HPDE6-E6E7 (cell line): ENCODE measurements around the gene XRCC1.
"Not testable (repeated sequence)": the region's sequence is repeated elsewhere in the genome, so short reads cannot be mapped to it uniquely, and the experiment has no call there.

Experiments
- DNase-seq: peaks from one replicate; pipeline ENCODE4 v3.0.0; 2011; ENCODE audit warnings: missing footprints; ENCODE audit errors: extremely low spot score

XRCC1 gene

GRCh38 chr19:43546581-43546980 is 28.7 kb downstream of the XRCC1 start:
- no peak for DNase-seq

- DNase-seq: no peak
Measured at GRCh38 chr19:43545981-43546380, 29.3 kb downstream of the XRCC1 start.

- no peak for DNase-seq
Measured at GRCh38 chr19:43545276-43545675, 30.1 kb downstream of the XRCC1 start.

GRCh38 chr19:43544077-43544476 is 31.2 kb downstream of the XRCC1 start:
- DNase-seq: no peak

- DNase-seq: no peak
Measured at GRCh38 chr19:43541920-43542650, 33.2 kb downstream of the XRCC1 start.

- DNase-seq: no peak
Measured at GRCh38 chr19:43540381-43540780, 34.9 kb downstream of the XRCC1 start.

- no peak for DNase-seq
Measured at GRCh38 chr19:43538922-43539321, 36.4 kb downstream of the XRCC1 start.

GRCh38 chr19:43534816-43535761 is 40.2 kb downstream of the XRCC1 start:
- DNase-seq: no peak

GRCh38 chr19:43534305-43534815 is 41.0 kb downstream of the XRCC1 start:
- no peak for DNase-seq

- DNase-seq: peak; percentile 97
Measured at GRCh38 chr19:43533546-43534304, 41.6 kb downstream of the XRCC1 start.

GRCh38 chr19:43532962-43533545 is 42.3 kb downstream of the XRCC1 start, which contains the start of gene ZNF575:
Gene ZNF575, plus strand, starts transcription at chr19:43533188. Its CDS starts 1,235 bp downstream, at chr19:43534423.
- peak; percentile 73 for DNase-seq

- DNase-seq: no peak
Measured at GRCh38 chr19:43532571-43532961, 42.8 kb downstream of the XRCC1 start.

- no peak for DNase-seq
Measured at GRCh38 chr19:43527860-43528622, 47.3 kb downstream of the XRCC1 start.

GRCh38 chr19:43526884-43527859 is 48.2 kb downstream of the XRCC1 start, which contains the start of gene ETHE1:
Gene ETHE1, minus strand, starts transcription at chr19:43527201. Its CDS starts 24 bp downstream, at chr19:43527177.
- peak; percentile 45 for DNase-seq

- DNase-seq: peak; percentile 40
Measured at GRCh38 chr19:43525836-43526771, 49.2 kb downstream of the XRCC1 start.

GRCh38 chr19:43524922-43525835 is 50.1 kb downstream of the XRCC1 start:
- DNase-seq: peak; percentile 62

- DNase-seq: not testable (repeated sequence)
Measured at GRCh38 chr19:43523696-43524095, 51.6 kb downstream of the XRCC1 start.
